A549 (cell line): ENCODE measurements around the gene MGMT. TPM values are rescaled to one million over a fixed set of nuclear protein-coding genes. Genes with fewer than 3 reads are reported as not detected.

ENCODE experiments used
- ATAC-seq, 2 experiments: fragments of 200-7000 bp in 1 of 2; fragments of >200 bp in 1 of 2; cut with Nextera tagmentation in 1 of 2; cut with Tn5 transposase in 1 of 2; 3 replicates each; pipeline versions ENCODE4 v1.8.0 to v1.9.1; 2018 to 2020; ENCODE audit warnings: mild to moderate bottlenecking in 1 of 2, moderate library complexity in 1 of 2
- CTCF ChIA-PET: fragments of 300-600 bp; sonication (Branson Sonifier 250); formaldehyde crosslinking; extraction: SDS; loops from one replicate; lab custom pipeline; 2021; ENCODE audit warnings: antibody characterized with exemption, inconsistent platforms; lab: Yijun Ruan, JAX
- POLR2A ChIA-PET: fragments of 350-600 bp; formaldehyde crosslinking; extraction: SDS; loops from one replicate; lab custom pipeline; 2021; ENCODE audit warnings: antibody characterized with exemption, inconsistent platforms; lab: Yijun Ruan, JAX
- DNase-seq, 2 experiments: peaks; one replicate each; pipeline versions ENCODE4 v3.0.0 to v3.0.0-alpha.2; 2011 to 2016; ENCODE audit warnings: low read depth in 1 of 2, low spot score in 1 of 2
- FAIRE-seq: peaks from 2 replicates; lab custom pipeline; 2011; peaks lifted over from hg19 to GRCh38; lab: Jason Lieb, UNC
- H3K27ac ChIP-seq, 2 experiments: fragments of >200 bp; sonication (Bioruptor Twin); formaldehyde crosslinking; 3 replicates each; pipeline ENCODE4 v1.5.1; 2016 to 2017
- H3K4me1 ChIP-seq: fragments of >200 bp; sonication (Bioruptor Twin); formaldehyde crosslinking; 3 replicates; pipeline ENCODE4 v1.6.1; 2016
- H3K4me2 ChIP-seq: fragments of >200 bp; sonication (Bioruptor Twin); formaldehyde crosslinking; 3 replicates; pipeline ENCODE4 v1.6.1; 2016
- H3K4me3 ChIP-seq: fragments of >200 bp; sonication (Bioruptor Twin); formaldehyde crosslinking; 3 replicates; pipeline ENCODE4 v1.5.1; 2016
- H3K9me3 ChIP-seq: fragments of >200 bp; sonication (Bioruptor Twin); formaldehyde crosslinking; 3 replicates; pipeline ENCODE4 v1.6.1; 2016
- CHD2 ChIP-seq: fragments of 150-350 bp; IDR thresholded peaks from 2 replicates; pipeline ENCODE4 v1.6.1; 2014; ENCODE audit warnings: low read length; ENCODE audit not compliant: partially characterized antibody
- FOXS1 ChIP-seq: fragments of 250-450 bp; sonication (Bioruptor Pico); IDR thresholded peaks from 2 replicates; pipeline ENCODE4 v1.5.0; 2020; ENCODE audit warnings: mild to moderate bottlenecking, moderate library complexity
- GATA3 ChIP-seq: IDR thresholded peaks from 2 replicates; pipeline ENCODE4 v1.6.1; 2012; ENCODE audit warnings: borderline replicate concordance
- HEYL ChIP-seq: fragments of 250-450 bp; sonication (Bioruptor Pico); IDR thresholded peaks from 2 replicates; pipeline ENCODE4 v1.8.0; 2021; ENCODE audit warnings: mild to moderate bottlenecking, moderate library complexity
- HOXA7 ChIP-seq: fragments of 250-450 bp; sonication (Bioruptor Pico); IDR thresholded peaks from 2 replicates; pipeline ENCODE4 v1.5.0; 2020; ENCODE audit warnings: mild to moderate bottlenecking, moderate library complexity
- HOXB13 ChIP-seq: fragments of 250-450 bp; sonication (Bioruptor Pico); IDR thresholded peaks from 2 replicates; pipeline ENCODE4 v1.5.0; 2020; ENCODE audit warnings: low read depth, mild to moderate bottlenecking, moderate library complexity
- HOXB5 ChIP-seq: fragments of 250-450 bp; sonication (Bioruptor Pico); IDR thresholded peaks from 2 replicates; pipeline ENCODE4 v1.5.0; 2020; ENCODE audit warnings: mild to moderate bottlenecking, moderate library complexity
- JUN ChIP-seq, 2 experiments: fragments of >200 bp; sonication (Bioruptor Twin); formaldehyde crosslinking; IDR thresholded peaks; 2 replicates in 1 of 2; 3 replicates in 1 of 2; pipeline ENCODE4 v1.6.1; 2016 to 2017
- JUNB ChIP-seq: fragments of >200 bp; sonication (Bioruptor Twin); formaldehyde crosslinking; IDR thresholded peaks from 2 replicates; pipeline ENCODE4 v1.6.1; 2016
- KDM5A ChIP-seq: fragments of 200-600 bp; sonication (generic); IDR thresholded peaks from 2 replicates; pipeline ENCODE4 v1.6.1; 2016; ENCODE audit warnings: antibody characterized with exemption, mild to moderate bottlenecking
- MAZ ChIP-seq: fragments of 150-350 bp; IDR thresholded peaks from 2 replicates; pipeline ENCODE4 v1.6.1; 2014; ENCODE audit warnings: antibody characterized with exemption, low read depth, low read length, borderline replicate concordance
- PHF8 ChIP-seq: fragments of 200-600 bp; sonication (generic); IDR thresholded peaks from 2 replicates; pipeline ENCODE4 v1.6.1; 2016; ENCODE audit warnings: low read depth, mild to moderate bottlenecking, antibody characterized with exemption, moderate library complexity, borderline replicate concordance
- POLR2AphosphoS2 ChIP-seq: conservative IDR thresholded peaks from 2 replicates; pipeline ENCODE4 v1.6.1; 2012; ENCODE audit warnings: low read length, improper control_type of control experiment, inconsistent platforms
- RCOR1 ChIP-seq: fragments of 150-350 bp; IDR thresholded peaks from 2 replicates; pipeline ENCODE4 v1.6.1; 2014; ENCODE audit warnings: antibody characterized with exemption, low read length, low read depth
- RFX5 ChIP-seq: fragments of 450-650 bp; IDR thresholded peaks from 2 replicates; pipeline ENCODE4 v1.7.1; 2014; ENCODE audit warnings: antibody characterized with exemption, mild to moderate bottlenecking, moderate library complexity
- RNF2 ChIP-seq: fragments of 200-600 bp; sonication (generic); IDR thresholded peaks from 2 replicates; pipeline ENCODE4 v1.6.1; 2016; ENCODE audit warnings: low read depth, mild to moderate bottlenecking, antibody characterized with exemption, moderate library complexity, borderline replicate concordance
- SMC3 ChIP-seq: fragments of >200 bp; sonication (Bioruptor Twin); formaldehyde crosslinking; IDR thresholded peaks from 3 replicates; pipeline ENCODE4 v1.6.1; 2018; ENCODE audit warnings: inconsistent platforms
- SREBF2 ChIP-seq: fragments of 450-650 bp; IDR thresholded peaks from 2 replicates; pipeline ENCODE4 v1.6.1; 2014; ENCODE audit warnings: mild to moderate bottlenecking, moderate library complexity
- TP53 ChIP-seq: fragments of 250-450 bp; sonication (Bioruptor Pico); IDR thresholded peaks from 2 replicates; pipeline ENCODE4 v1.5.0; 2021; ENCODE audit warnings: mild to moderate bottlenecking, moderate library complexity
- ZC3H11A ChIP-seq: fragments of 450-650 bp; IDR thresholded peaks from 2 replicates; pipeline ENCODE4 v1.6.1; 2014; ENCODE audit warnings: antibody characterized with exemption, mild to moderate bottlenecking
- ZFP36 ChIP-seq: fragments of 450-650 bp; IDR thresholded peaks from 2 replicates; pipeline ENCODE4 v1.6.1; 2014; ENCODE audit warnings: borderline replicate concordance; ENCODE audit not compliant: partially characterized antibody
- ZNF302 ChIP-seq: fragments of 250-450 bp; sonication (Bioruptor Pico); IDR thresholded peaks from 2 replicates; pipeline ENCODE4 v1.9.0; 2021; ENCODE audit warnings: inconsistent platforms, mild to moderate bottlenecking, moderate library complexity
- ZSCAN20 ChIP-seq: fragments of 250-450 bp; sonication (Bioruptor Pico); IDR thresholded peaks from 2 replicates; pipeline ENCODE4 v1.8.0; 2022; ENCODE audit warnings: mild to moderate bottlenecking, moderate library complexity
- WGBS: methylation state at CpG from one replicate; pipeline ENCODE4 v1.1.6; 2017; ENCODE audit errors: missing lambda C conversion rate; 5-methylcytosine and 5-hydroxymethylcytosine counted together
- polyA plus RNA-seq, 4 experiments: library from polyadenylated mRNA; depleted of rRNA in 3 of 4; stranded (reverse); fragments of >200 nt; fragmentation: RNase III in 1 of 4; extraction: RNeasy Plus Mini Kit Qiagen cat#74134 plus additional on column Dnase treatment in 1 of 4; gene quantifications; 2 replicates in 3 of 4; 3 replicates in 1 of 4; pipeline ENCODE4 v1.2.3, GENCODE V29; 2011 to 2017
- TF ChIP-seq, protein P1 (sequence below): fragments of 200-600 bp; sonication (generic); IDR thresholded peaks from 2 replicates; pipeline ENCODE4 v1.6.1; 2016; ENCODE audit warnings: antibody characterized with exemption, mild to moderate bottlenecking, moderate library complexity
- TF ChIP-seq, protein P2 (sequence below): fragments of >200 bp; sonication (Bioruptor Twin); formaldehyde crosslinking; IDR thresholded peaks from 3 replicates; pipeline ENCODE4 v1.6.1; 2016
- TF ChIP-seq, protein P3 (sequence below): fragments of 250-450 bp; sonication (Bioruptor Pico); IDR thresholded peaks from 2 replicates; pipeline ENCODE4 v1.5.0; 2020; ENCODE audit warnings: low read depth, mild to moderate bottlenecking, moderate library complexity
- TF ChIP-seq, protein P4 (sequence below): fragments of 450-650 bp; IDR thresholded peaks from 2 replicates; pipeline ENCODE4 v1.6.1; 2014; ENCODE audit warnings: antibody characterized with exemption

Gene MGMT
- polyA plus RNA-seq, 2 of the 4 experiments (the other 2 are of a cell fraction) = 4.9 to 5.2 TPM

DNA sequence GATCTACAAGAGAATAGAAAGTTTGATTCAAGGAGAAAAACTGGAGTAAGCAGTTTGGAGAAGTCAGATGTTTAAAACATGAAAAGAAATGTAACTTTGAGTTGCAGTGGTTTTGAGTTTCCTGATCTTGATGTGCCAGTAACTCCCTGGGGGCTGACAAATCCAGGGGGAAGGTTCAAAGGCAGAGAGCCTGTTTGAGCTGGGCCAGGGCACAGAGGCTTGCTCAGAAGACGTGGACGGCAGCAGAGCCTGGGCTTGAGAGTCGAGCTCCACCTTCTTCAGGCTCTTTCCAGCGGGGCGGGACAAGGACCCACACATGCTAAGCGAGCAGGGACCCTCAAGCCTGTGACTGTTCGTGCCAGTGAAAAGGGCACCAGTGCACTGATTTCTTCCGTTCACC, 176.2 kb downstream of the MGMT start:
- no peak overlapping the region for H3K27ac ChIP-seq
- ChIA-PET POLR2A (no interaction called here), CTCF (no interaction called here)
- no peaks in the 10 kb centered on the region for H3K9me3 ChIP-seq
- H3K4me3 ChIP-seq = no peak overlapping the region
- no peak overlapping the region for H3K4me2 ChIP-seq
- TF ChIP-seq MAZ = no peak
- no peak for TF ChIP-seq KDM5A
- no peak for TF ChIP-seq SREBF2
- TF ChIP-seq, protein P1, sequence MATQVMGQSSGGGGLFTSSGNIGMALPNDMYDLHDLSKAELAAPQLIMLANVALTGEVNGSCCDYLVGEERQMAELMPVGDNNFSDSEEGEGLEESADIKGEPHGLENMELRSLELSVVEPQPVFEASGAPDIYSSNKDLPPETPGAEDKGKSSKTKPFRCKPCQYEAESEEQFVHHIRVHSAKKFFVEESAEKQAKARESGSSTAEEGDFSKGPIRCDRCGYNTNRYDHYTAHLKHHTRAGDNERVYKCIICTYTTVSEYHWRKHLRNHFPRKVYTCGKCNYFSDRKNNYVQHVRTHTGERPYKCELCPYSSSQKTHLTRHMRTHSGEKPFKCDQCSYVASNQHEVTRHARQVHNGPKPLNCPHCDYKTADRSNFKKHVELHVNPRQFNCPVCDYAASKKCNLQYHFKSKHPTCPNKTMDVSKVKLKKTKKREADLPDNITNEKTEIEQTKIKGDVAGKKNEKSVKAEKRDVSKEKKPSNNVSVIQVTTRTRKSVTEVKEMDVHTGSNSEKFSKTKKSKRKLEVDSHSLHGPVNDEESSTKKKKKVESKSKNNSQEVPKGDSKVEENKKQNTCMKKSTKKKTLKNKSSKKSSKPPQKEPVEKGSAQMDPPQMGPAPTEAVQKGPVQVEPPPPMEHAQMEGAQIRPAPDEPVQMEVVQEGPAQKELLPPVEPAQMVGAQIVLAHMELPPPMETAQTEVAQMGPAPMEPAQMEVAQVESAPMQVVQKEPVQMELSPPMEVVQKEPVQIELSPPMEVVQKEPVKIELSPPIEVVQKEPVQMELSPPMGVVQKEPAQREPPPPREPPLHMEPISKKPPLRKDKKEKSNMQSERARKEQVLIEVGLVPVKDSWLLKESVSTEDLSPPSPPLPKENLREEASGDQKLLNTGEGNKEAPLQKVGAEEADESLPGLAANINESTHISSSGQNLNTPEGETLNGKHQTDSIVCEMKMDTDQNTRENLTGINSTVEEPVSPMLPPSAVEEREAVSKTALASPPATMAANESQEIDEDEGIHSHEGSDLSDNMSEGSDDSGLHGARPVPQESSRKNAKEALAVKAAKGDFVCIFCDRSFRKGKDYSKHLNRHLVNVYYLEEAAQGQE = no peak
- TF ChIP-seq, protein P2, sequence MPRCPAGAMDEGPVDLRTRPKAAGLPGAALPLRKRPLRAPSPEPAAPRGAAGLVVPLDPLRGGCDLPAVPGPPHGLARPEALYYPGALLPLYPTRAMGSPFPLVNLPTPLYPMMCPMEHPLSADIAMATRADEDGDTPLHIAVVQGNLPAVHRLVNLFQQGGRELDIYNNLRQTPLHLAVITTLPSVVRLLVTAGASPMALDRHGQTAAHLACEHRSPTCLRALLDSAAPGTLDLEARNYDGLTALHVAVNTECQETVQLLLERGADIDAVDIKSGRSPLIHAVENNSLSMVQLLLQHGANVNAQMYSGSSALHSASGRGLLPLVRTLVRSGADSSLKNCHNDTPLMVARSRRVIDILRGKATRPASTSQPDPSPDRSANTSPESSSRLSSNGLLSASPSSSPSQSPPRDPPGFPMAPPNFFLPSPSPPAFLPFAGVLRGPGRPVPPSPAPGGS = no peak
- no peak for TF ChIP-seq JUNB
- no peak for TF ChIP-seq ZFP36
- no peak for TF ChIP-seq RCOR1
- no peak for TF ChIP-seq POLR2AphosphoS2
- TF ChIP-seq FOXS1 (CRISPR knock-in tag) = no peak
- no peak for TF ChIP-seq HOXA7 (CRISPR knock-in tag)
- no peak for TF ChIP-seq CHD2
- FAIRE-seq (no peak), ATAC-seq (no peak), DNase-seq (no peak)
- 0 out of 3 replicates have a peak, but pooled peaks cover 6% of the 10 kb centered on the region for H3K4me1 ChIP-seq
- WGBS = 29% methylated on average over 8 of the region's 8 CpGs

DNA sequence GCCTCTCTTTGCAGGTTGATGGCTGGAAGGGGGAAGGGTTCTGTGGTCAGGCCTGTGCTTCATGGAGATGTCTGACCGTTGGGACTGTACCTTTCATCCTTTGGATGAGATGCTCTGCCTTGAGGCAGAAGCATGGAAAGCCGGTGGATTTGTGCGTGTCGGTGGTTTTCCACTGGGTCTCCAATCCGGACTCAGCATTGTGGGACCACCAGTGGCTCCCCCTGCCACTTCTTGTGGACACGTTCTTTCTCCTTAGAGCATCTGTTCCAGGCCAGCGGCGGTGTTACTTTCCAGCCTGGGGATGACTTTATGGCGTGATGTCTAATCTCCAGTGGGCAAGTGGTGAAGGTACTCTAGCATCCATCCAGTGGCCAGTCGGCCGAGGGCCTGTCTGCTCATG, 178.4 kb downstream of the MGMT start:
- no peak for ATAC-seq
- 56% methylated on average over 7 of the region's 11 CpGs for WGBS
- TF ChIP-seq SMC3 (no peak), HOXB5 (no peak)
- POLR2A ChIA-PET = no interaction called here
- DNase-seq = no peak
- FAIRE-seq = no peak
- Histone ChIP-seq H3K4me2 (no peak overlapping the region), H3K27ac (no peak overlapping the region), H3K4me3 (no peak overlapping the region), H3K9me3 (no peaks in the 10 kb centered on the region), H3K4me1 (0 out of 3 replicates have a peak, but pooled peaks cover 6% of the 10 kb centered on the region)
- CTCF ChIA-PET = no interaction called here

DNA sequence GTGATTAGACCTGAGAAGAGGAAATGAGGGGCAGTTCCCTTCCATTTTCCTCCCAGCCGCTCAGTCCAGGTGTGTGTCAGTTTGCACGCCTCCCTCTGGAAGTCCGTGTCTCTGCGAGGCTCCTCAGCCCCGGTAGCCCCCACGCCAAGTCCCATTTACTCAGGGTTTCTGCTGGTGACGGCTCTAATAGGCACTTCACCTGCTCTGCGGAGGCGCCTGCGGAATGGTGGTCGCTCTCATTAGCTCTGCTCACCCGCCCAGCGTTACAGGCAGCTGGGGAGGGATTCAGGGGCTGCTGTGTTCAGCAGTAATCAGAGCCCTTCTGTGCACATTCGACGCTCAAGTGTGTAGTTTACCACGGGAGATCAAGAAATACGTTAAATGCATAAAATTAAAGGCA, 179.9 kb downstream of the MGMT start:
- no peak overlapping the region for H3K4me3 ChIP-seq
- TF ChIP-seq ZSCAN20 (CRISPR knock-in tag) = no peak
- TF ChIP-seq TP53 = no peak
- TF ChIP-seq RNF2 = no peak
- TF ChIP-seq ZNF302 = no peak
- TF ChIP-seq RCOR1 = no peak
- TF ChIP-seq, protein P3, sequence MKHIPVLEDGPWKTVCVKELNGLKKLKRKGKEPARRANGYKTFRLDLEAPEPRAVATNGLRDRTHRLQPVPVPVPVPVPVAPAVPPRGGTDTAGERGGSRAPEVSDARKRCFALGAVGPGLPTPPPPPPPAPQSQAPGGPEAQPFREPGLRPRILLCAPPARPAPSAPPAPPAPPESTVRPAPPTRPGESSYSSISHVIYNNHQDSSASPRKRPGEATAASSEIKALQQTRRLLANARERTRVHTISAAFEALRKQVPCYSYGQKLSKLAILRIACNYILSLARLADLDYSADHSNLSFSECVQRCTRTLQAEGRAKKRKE (CRISPR knock-in tag) = no peak
- no peak for TF ChIP-seq SMC3
- TF ChIP-seq SREBF2 = no peak
- no peak for TF ChIP-seq JUN (IDR thresholded peaks at IDR 0.05)
- TF ChIP-seq ZC3H11A = no peak
- TF ChIP-seq, protein P4, sequence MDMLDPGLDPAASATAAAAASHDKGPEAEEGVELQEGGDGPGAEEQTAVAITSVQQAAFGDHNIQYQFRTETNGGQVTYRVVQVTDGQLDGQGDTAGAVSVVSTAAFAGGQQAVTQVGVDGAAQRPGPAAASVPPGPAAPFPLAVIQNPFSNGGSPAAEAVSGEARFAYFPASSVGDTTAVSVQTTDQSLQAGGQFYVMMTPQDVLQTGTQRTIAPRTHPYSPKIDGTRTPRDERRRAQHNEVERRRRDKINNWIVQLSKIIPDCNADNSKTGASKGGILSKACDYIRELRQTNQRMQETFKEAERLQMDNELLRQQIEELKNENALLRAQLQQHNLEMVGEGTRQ = no peak
- TF ChIP-seq, protein P2 = no peak
- no peak for TF ChIP-seq GATA3
- TF ChIP-seq HOXB13 (CRISPR knock-in tag) = no peak
- TF ChIP-seq JUNB = no peak
- no peak for TF ChIP-seq HEYL (CRISPR knock-in tag)
- TF ChIP-seq RFX5 = no peak
- TF ChIP-seq PHF8 = no peak

More for the DNA sequence above, 179.9 kb downstream of the MGMT start:
- POLR2A ChIA-PET = no interaction called here
- H3K4me2 ChIP-seq = no peak overlapping the region
- H3K27ac ChIP-seq = no peak overlapping the region
- no peak for DNase-seq
- FAIRE-seq = no peak
- H3K4me1 ChIP-seq = 0 out of 3 replicates have a peak, but pooled peaks cover 6% of the 10 kb centered on the region
- CTCF ChIA-PET = no interaction called here
- H3K9me3 ChIP-seq = no peaks in the 10 kb centered on the region
- ATAC-seq = no peak
- WGBS = 70% methylated on average over 15 of the region's 17 CpGs
